Measurements from ENCODE around the gene APOL2. TPM values are rescaled to one million over a fixed set of nuclear protein-coding genes. Genes with fewer than 3 reads are reported as not detected.
"Not testable (repeated sequence)": the region's sequence is repeated elsewhere in the genome, so short reads cannot be mapped to it uniquely, and the experiment has no call there.

APOL2 gene
- total and polyA plus RNA-seq, 5 donors: 29.1 to 54.8 (median 40.0) TPM

GRCh38 chr22:36204001-36204631, 35.2 kb downstream of the APOL2 start:
- ATAC-seq (no peak), DNase-seq (no peak)
- Histone ChIP-seq H3K9me3 (ENCODE audit: control insufficient read depth, low read length) (no peaks in the 10 kb centered on the region), H3K27me3 (ENCODE audit: control insufficient read depth, insufficient read depth) (no peaks in the 10 kb centered on the region), H3K4me3 (ENCODE audit: low read length) (no peak overlapping the region), H3K4me1 (ENCODE audit: control insufficient read depth, insufficient read depth, low read length) (peaks cover 6% of the 10 kb centered on the region), H3K27ac (ENCODE audit: low read length) (no peak overlapping the region)
- intact Hi-C loops (cut with DNase I): no loop called here
- WGBS: 82% methylated on average over 8 of the region's 8 CpGs

DNA sequence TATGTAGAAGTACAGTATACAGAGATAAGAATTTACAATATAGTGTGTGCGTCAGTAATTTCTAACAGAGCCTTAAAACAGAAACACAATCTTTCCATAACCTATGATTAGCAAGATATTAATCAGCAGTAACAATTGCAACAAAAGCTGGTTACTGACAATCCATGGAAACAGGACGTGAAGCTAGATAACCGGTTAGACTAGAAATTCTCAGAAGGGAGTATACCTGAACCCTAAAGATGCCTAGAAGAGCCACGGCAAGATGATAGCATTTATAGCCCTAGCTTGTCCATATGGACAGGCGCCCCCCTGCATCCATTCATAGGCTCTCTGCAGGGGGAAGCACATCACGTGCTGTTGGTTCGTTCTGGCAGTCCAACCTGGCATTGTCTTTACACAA, 35.9 kb downstream of the APOL2 start:
- H3K4me3 ChIP-seq (ENCODE audit: low read length); DNase-seq; intact Hi-C loops (cut with DNase I); H3K4me1 ChIP-seq (ENCODE audit: control insufficient read depth, insufficient read depth, low read length); H3K27ac ChIP-seq (ENCODE audit: low read length); H3K9me3 ChIP-seq (ENCODE audit: control insufficient read depth, low read length); H3K27me3 ChIP-seq (ENCODE audit: control insufficient read depth, insufficient read depth); ATAC-seq: not testable (repeated sequence)
- WGBS: 76% methylated on average over 7 of the region's 7 CpGs

- H3K4me1 ChIP-seq (ENCODE audit: control insufficient read depth, insufficient read depth, low read length); H3K27ac ChIP-seq (ENCODE audit: low read length); H3K9me3 ChIP-seq (ENCODE audit: control insufficient read depth, low read length); H3K27me3 ChIP-seq (ENCODE audit: control insufficient read depth, insufficient read depth); H3K4me3 ChIP-seq (ENCODE audit: low read length); ATAC-seq; intact Hi-C loops (cut with DNase I): not testable (repeated sequence)
- peak in 1 of 3 donors; percentile 55 for DNase-seq
- WGBS: 42% methylated on average over 8 of the region's 8 CpGs
Measured at GRCh38 chr22:36202906-36203305, 36.4 kb downstream of the APOL2 start.

DNA sequence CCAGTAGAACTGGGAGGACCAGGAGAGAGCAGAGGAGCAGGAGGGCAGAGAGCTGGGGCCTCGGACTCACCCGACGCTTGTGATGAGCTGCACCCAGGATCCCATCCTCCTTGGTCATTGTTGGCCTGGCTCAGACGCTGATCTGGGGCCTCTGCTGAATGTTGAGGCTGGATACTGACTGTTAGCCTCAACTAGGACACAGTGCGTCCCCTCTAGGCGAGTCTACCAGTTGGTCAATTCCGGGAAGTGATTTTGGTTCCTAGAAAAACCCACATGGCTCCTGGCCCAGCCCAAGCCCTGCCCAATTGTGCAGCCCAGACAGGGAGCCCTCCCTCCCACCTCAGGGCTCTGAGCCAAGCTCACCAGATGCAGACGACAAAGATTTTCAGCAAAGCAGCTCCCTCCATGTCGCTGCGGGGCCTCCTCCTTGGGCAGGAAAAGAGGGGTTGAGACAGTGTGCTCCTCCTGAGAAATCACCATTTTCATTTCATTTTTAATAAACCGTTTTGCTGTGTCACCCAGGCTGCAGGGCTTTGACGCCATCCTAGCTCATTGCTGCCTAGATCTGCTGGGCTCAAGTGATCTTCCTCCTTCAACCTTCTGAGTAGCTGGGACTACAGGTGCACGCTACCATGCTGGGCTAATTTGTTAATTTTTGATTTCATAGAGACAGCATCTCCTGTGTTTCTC, 37.6 kb downstream of the APOL2 start, which contains the start of gene APOL4:
TSS of gene APOL4 (minus strand) at position 180 of the 690 bp plus-strand sequence. CDS start at position 105, 75 bp downstream.
- Histone ChIP-seq H3K4me3 (ENCODE audit: low read length) (peak within 1 kb of the TSS; percentile 20), H3K9me3 (ENCODE audit: control insufficient read depth, low read length) (no peaks in the 10 kb centered on the region), H3K27me3 (ENCODE audit: control insufficient read depth, insufficient read depth) (no peaks in the 10 kb centered on the region), H3K4me1 (ENCODE audit: control insufficient read depth, insufficient read depth, low read length) (peaks cover 15% of the 10 kb centered on the region), H3K27ac (ENCODE audit: low read length) (peak within 1 kb of the TSS; percentile 92)
- DNase-seq: peak; percentile 91 to 96 (median 91)
- 20% methylated on average over 13 of the region's 13 CpGs for WGBS
- peak; percentile 78 to 85 for ATAC-seq
- intact Hi-C loops (cut with DNase I): no loop called here

DNA sequence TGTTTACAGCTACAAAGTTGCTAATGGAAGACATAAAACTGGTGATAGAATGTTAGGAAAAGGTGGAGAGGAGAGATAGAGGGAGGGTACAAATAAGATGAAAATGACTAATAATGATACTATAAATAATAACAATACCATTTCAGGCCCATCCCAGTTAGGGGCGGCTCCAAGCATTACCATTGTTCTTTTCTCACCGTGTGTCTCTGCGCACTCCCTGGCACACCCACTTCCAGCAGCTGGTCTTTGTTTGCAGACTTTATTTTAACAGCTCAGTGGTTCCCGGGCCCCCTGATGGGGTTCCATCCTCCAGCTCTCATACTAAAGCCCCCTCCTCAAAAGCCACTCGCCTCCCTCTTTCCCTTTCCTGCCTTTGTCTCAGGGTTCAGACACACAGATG, 38.3 kb downstream of the APOL2 start:
- WGBS: 77% methylated on average over 1 of the region's 5 CpGs
- H3K27me3 ChIP-seq (ENCODE audit: control insufficient read depth, insufficient read depth); DNase-seq; intact Hi-C loops (cut with DNase I); H3K9me3 ChIP-seq (ENCODE audit: control insufficient read depth, low read length): not testable (repeated sequence)
- Histone ChIP-seq H3K4me1 (ENCODE audit: control insufficient read depth, insufficient read depth, low read length) (peaks cover 15% of the 10 kb centered on the region), H3K27ac (ENCODE audit: low read length) (peak overlapping the region; percentile 92), H3K4me3 (ENCODE audit: low read length) (peak overlapping the region; percentile 20)
- ATAC-seq: peak in 1 of 2 donors; percentile 57

DNA sequence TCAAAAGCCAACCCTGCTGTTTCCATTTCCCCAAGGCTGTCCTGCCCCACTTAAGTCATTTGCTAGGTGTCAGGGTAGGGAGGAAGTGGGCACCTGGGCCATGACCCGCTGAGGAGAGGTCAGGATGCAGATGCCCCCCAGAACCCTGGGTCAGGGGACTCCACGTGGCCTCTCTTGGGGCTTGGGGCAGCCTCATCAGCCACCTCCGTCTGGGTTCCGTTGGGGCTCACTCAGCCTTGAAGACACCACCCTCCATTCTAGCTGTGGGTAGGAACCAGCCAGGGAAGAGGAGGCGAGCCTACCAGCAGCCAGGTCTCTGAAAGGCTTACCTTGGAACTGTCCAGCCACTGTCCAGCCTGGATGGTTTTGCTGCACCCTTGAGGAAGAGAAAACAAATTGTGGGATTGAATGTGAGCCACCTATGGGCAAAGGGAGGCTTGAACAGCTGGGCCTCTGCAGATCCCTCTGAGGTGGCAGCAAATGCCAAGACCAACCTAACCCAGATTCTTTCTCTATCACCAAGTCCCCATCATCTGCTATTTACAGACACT, 40.3 kb downstream of the APOL2 start:
- peaks cover 15% of the 10 kb centered on the region for H3K4me1 ChIP-seq (ENCODE audit: control insufficient read depth, insufficient read depth, low read length)
- H3K27ac ChIP-seq (ENCODE audit: low read length): no peak overlapping the region
- H3K4me3 ChIP-seq (ENCODE audit: low read length): no peak overlapping the region
- intact Hi-C loops (cut with DNase I): loop anchor here in 3 of 4 donors (5.0 to 10.0 kb wide), 4 partner anchors 43 to 88 kb away; no protein-coding TSS in a partner anchor
- H3K27me3 ChIP-seq (ENCODE audit: control insufficient read depth, insufficient read depth): no peaks in the 10 kb centered on the region
- ATAC-seq: no peak
- 86% methylated on average over 5 of the region's 5 CpGs for WGBS
- no peaks in the 10 kb centered on the region for H3K9me3 ChIP-seq (ENCODE audit: control insufficient read depth, low read length)
- DNase-seq: no peak

DNA sequence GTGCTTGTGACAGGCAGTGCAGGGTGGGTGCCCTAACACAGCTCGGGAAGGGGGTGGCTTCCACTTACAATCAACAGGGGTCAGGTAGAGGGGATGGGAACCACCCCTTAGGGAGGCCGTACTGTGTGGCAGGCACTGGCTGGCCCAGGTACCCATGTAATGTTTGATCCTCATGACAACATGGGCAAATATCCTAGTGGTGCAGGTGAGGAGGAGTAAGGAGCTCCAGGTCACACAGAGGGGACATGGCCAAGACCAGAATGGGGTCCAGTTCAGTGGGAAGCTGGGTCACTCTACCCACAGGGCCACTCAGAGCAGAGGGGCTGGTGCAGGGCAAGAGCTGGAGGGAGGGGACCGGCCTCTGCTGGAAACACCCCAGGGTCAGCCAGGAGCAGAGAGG, 40.8 kb downstream of the APOL2 start:
- no peak for DNase-seq
- no peaks in the 10 kb centered on the region for H3K27me3 ChIP-seq (ENCODE audit: control insufficient read depth, insufficient read depth)
- no peaks in the 10 kb centered on the region for H3K9me3 ChIP-seq (ENCODE audit: control insufficient read depth, low read length)
- H3K4me3 ChIP-seq (ENCODE audit: low read length): no peak overlapping the region
- 89% methylated on average over 3 of the region's 3 CpGs for WGBS
- peaks cover 15% of the 10 kb centered on the region for H3K4me1 ChIP-seq (ENCODE audit: control insufficient read depth, insufficient read depth, low read length)
- no peak for ATAC-seq
- intact Hi-C loops (cut with DNase I): loop anchor here in 3 of 4 donors (5.0 to 10.0 kb wide), 4 partner anchors 44 to 89 kb away; no protein-coding TSS in a partner anchor
- no peak overlapping the region for H3K27ac ChIP-seq (ENCODE audit: low read length)

- intact Hi-C loops (cut with DNase I): loop anchor here in 3 of 4 donors (5.0 to 10.0 kb wide), 4 partner anchors 45 to 90 kb away; no protein-coding TSS in a partner anchor
- H3K4me3 ChIP-seq (ENCODE audit: low read length): no peak overlapping the region
- 54% methylated on average over 8 of the region's 8 CpGs for WGBS
- H3K27me3 ChIP-seq (ENCODE audit: control insufficient read depth, insufficient read depth): no peaks in the 10 kb centered on the region
- peak overlapping the region; percentile 60 for H3K27ac ChIP-seq (ENCODE audit: low read length)
- peaks cover 18% of the 10 kb centered on the region for H3K4me1 ChIP-seq (ENCODE audit: control insufficient read depth, insufficient read depth, low read length)
- no peaks in the 10 kb centered on the region for H3K9me3 ChIP-seq (ENCODE audit: control insufficient read depth, low read length)
- peak in 2 of 3 donors; percentile 54 to 76 for DNase-seq
- peak in 1 of 2 donors; percentile 20 for ATAC-seq
Measured at GRCh38 chr22:36197514-36198146, 41.7 kb downstream of the APOL2 start.

DNA sequence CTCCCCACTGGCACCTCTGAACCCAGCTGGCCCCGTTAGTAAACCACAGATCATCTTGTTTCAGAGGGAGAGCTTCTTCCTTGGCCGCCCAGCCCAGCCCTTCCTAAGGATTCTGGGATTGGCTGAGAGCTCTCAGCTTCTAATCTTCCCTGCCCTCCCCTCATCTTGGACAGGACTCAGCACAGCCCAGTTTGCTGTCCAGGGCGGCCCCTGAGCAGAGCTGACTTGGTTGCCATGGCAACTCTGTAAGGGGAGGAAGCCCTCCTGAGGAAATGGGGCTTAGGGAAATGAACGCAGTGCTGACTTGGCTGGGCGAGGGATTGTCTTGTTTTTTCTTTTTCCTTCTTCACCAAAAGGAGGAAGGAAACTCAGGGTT, 42.3 kb downstream of the APOL2 start:
- no peaks in the 10 kb centered on the region for H3K9me3 ChIP-seq (ENCODE audit: control insufficient read depth, low read length)
- H3K27me3 ChIP-seq (ENCODE audit: control insufficient read depth, insufficient read depth): no peaks in the 10 kb centered on the region
- peak; percentile 55 to 85 (median 80) for DNase-seq
- H3K4me1 ChIP-seq (ENCODE audit: control insufficient read depth, insufficient read depth, low read length): peaks cover 19% of the 10 kb centered on the region
- intact Hi-C loops (cut with DNase I): loop anchor here in 3 of 4 donors (5.0 to 10.0 kb wide), 4 partner anchors 45 to 90 kb away; no protein-coding TSS in a partner anchor
- 19% methylated on average over 5 of the region's 5 CpGs for WGBS
- peak overlapping the region; percentile 60 for H3K27ac ChIP-seq (ENCODE audit: low read length)
- ATAC-seq: peak; percentile 82
- H3K4me3 ChIP-seq (ENCODE audit: low read length): no peak overlapping the region

DNA sequence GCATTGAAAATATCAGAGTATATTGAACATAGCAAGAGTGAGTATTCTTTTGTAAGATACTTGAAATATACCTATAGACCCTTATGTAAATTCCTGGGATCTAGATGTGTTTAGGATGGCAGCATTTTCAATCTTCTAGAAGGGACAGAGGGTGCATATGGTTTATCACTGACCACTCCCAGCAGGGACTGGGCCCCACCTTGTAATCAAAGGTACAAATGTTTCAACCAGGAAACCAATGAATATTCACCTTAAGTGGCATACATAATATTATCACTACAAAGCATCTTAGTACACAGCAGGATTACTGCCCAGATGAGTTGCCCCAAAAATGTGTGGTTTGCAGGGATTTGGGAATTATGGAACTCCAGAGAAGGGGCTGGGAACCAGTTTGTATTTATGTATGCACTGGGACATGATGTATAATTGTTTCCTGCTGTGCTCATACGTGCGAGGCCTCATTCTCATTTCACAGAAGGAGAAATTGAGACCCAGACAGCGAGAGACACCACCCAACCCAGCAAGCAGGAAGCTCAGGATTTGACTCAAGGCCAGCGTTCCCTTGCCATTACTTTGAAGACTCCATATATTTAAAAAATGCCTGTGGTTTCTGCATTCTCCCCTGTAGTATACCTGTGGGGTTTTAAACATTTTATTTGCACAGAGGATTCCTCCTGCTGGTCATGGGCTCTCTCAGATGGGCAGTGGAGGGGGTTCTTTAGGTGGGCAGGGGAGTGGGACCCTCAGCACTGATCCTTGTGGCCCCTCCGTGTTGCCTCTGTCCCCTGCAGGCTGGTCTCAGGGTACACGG, 42.9 kb downstream of the APOL2 start:
- ATAC-seq: no peak
- no peaks in the 10 kb centered on the region for H3K27me3 ChIP-seq (ENCODE audit: control insufficient read depth, insufficient read depth)
- intact Hi-C loops (cut with DNase I): loop anchor here in 3 of 4 donors (5.0 to 10.0 kb wide), 4 partner anchors 46 to 91 kb away; no protein-coding TSS in a partner anchor
- H3K27ac ChIP-seq (ENCODE audit: low read length): peak overlapping the region; percentile 60
- H3K4me3 ChIP-seq (ENCODE audit: low read length): no peak overlapping the region
- DNase-seq: no peak
- H3K4me1 ChIP-seq (ENCODE audit: control insufficient read depth, insufficient read depth, low read length): peaks cover 15% of the 10 kb centered on the region
- WGBS: 37% methylated on average over 6 of the region's 6 CpGs
- no peaks in the 10 kb centered on the region for H3K9me3 ChIP-seq (ENCODE audit: control insufficient read depth, low read length)

Measured in right cardiac atrium (tissue), 5 donors.